Trophoblast cell (in vitro differentiated cells and primary cell): Measurements from ENCODE around the gene CSMD2.

Experiments used
- DNase-seq, 2 donors: peaks; one replicate each; pipeline ENCODE4 v3.0.0-alpha.2; 2016
- H2AFZ ChIP-seq: 2 replicates; pipeline ENCODE4 v1.6.1; 2013; ENCODE audit warnings: low read length, moderate library complexity, mild to moderate bottlenecking; ENCODE audit not compliant: insufficient read depth, poor library complexity
- H2AK5ac ChIP-seq: 2 replicates; pipeline ENCODE4 v1.6.1; 2013; ENCODE audit warnings: mild to moderate bottlenecking, low read length
- H2BK120ac ChIP-seq: 2 replicates; pipeline ENCODE4 v1.6.1; 2013; ENCODE audit warnings: low read length, mild to moderate bottlenecking, moderate library complexity; ENCODE audit not compliant: insufficient read depth, poor library complexity
- H2BK12ac ChIP-seq: 2 replicates; pipeline ENCODE4 v1.6.1; 2013; ENCODE audit warnings: mild to moderate bottlenecking, low read length, moderate library complexity
- H2BK5ac ChIP-seq: 2 replicates; pipeline ENCODE4 v1.6.1; 2013; ENCODE audit warnings: low read length, low read depth, moderate library complexity, mild to moderate bottlenecking; ENCODE audit not compliant: poor library complexity
- H3K14ac ChIP-seq: 2 replicates; pipeline ENCODE4 v1.6.1; 2013; ENCODE audit warnings: mild to moderate bottlenecking, low read length
- H3K18ac ChIP-seq: 2 replicates; pipeline ENCODE4 v1.6.1; 2013; ENCODE audit warnings: mild to moderate bottlenecking, low read length
- H3K23ac ChIP-seq: 2 replicates; pipeline ENCODE4 v1.6.1; 2013; ENCODE audit warnings: low read length
- H3K27ac ChIP-seq: 2 replicates; pipeline ENCODE4 v1.5.1; 2013; ENCODE audit warnings: low read depth, mild to moderate bottlenecking, inconsistent platforms, low read length, moderate library complexity
- H3K27me3 ChIP-seq: 2 replicates; pipeline ENCODE4 v1.6.1; 2013; ENCODE audit warnings: inconsistent platforms, mild to moderate bottlenecking, low read length, moderate library complexity; ENCODE audit not compliant: insufficient read depth
- H3K36me3 ChIP-seq, 2 experiments: 1 replicate in 1 of 2; 2 replicates in 1 of 2; pipeline ENCODE4 v1.6.1; 2013; ENCODE audit warnings: low read length in 2 of 2, mild to moderate bottlenecking in 2 of 2, moderate library complexity in 1 of 2; ENCODE audit not compliant: insufficient read depth in 2 of 2, control insufficient read depth in 1 of 2
- H3K4ac ChIP-seq: 2 replicates; pipeline ENCODE4 v1.6.1; 2013; ENCODE audit warnings: low read depth, mild to moderate bottlenecking, low read length, moderate library complexity
- H3K4me1 ChIP-seq, 2 experiments: 1 replicate in 1 of 2; 2 replicates in 1 of 2; pipeline ENCODE4 v1.6.1; 2013; ENCODE audit warnings: low read length in 2 of 2, mild to moderate bottlenecking in 2 of 2, moderate library complexity in 1 of 2; ENCODE audit not compliant: insufficient read depth in 2 of 2, control insufficient read depth in 1 of 2
- H3K4me2 ChIP-seq: 2 replicates; pipeline ENCODE4 v1.6.1; 2013; ENCODE audit warnings: inconsistent platforms, mild to moderate bottlenecking, low read length, moderate library complexity
- H3K4me3 ChIP-seq: 2 replicates; pipeline ENCODE4 v1.5.1; 2013; ENCODE audit warnings: mild to moderate bottlenecking, low read depth, low read length, inconsistent platforms
- H3K79me1 ChIP-seq: one replicate; pipeline ENCODE4 v1.6.1; 2013; ENCODE audit warnings: low read length
- H3K79me2 ChIP-seq: 2 replicates; pipeline ENCODE4 v1.6.1; 2013; ENCODE audit warnings: low read length, mild to moderate bottlenecking; ENCODE audit not compliant: control insufficient read depth, insufficient read depth, poor library complexity
- H3K9ac ChIP-seq: 2 replicates; pipeline ENCODE4 v1.6.1; 2013; ENCODE audit warnings: mild to moderate bottlenecking, low read length
- H3K9me3 ChIP-seq: 2 replicates; pipeline ENCODE4 v1.6.1; 2013; ENCODE audit warnings: low read depth, mild to moderate bottlenecking, control low read depth, inconsistent platforms, low read length; ENCODE audit not compliant: insufficient read depth
- H4K12ac ChIP-seq: 2 replicates; pipeline ENCODE4 v1.6.1; 2013; ENCODE audit warnings: low read depth, mild to moderate bottlenecking, low read length, moderate library complexity
- H4K8ac ChIP-seq: 2 replicates; pipeline ENCODE4 v1.6.1; 2013; ENCODE audit warnings: low read depth, mild to moderate bottlenecking, low read length, moderate library complexity
- H4K91ac ChIP-seq: one replicate; pipeline ENCODE4 v1.6.1; 2013; ENCODE audit warnings: low read depth, mild to moderate bottlenecking, low read length, moderate library complexity
- WGBS: extraction: QIAGEN DNeasy Blood & Tissue Kit; methylation state at CpG from one replicate; pipeline ENCODE4 v1.1.7; 2013; ENCODE audit warnings: missing lambda C conversion rate; ENCODE audit not compliant: insufficient read length, insufficient coverage; ENCODE audit errors: extremely low coverage; 5-methylcytosine and 5-hydroxymethylcytosine counted together

CSMD2 gene

DNA sequence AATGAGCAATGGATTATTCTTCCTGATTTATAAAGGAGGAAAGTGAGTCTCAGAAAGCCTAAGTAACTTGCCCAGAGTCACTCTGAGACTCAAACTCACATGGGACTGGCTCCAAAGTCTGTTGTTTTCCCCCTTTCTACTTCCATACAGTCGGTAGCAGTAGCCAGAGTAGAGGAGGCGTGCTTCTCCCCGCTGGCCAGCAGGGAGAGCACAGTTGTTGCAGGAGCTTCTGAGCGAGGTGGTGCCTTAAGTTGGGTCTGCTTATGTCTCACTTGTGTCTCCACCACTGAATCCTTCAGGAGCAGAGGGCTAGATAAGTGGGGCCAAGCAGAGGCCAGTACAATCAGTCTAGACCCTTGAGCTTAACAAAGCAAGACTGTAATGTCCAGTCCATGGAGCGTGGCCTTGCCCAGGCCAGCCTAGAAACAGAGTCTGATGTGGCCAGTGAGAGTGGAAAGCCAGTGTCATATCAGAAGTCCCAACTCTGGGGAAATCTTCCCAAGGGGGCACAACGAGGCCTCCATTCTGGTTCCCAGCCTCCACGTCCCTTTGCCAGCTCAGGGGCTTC is 510.7 kb downstream of the CSMD2 start:
- no peaks in the 10 kb centered on the region for H3K79me2 ChIP-seq
- H3K27me3 ChIP-seq, result no peaks in the 10 kb centered on the region
- no peak overlapping the region for H3K27ac ChIP-seq
- no peak overlapping the region for H4K12ac ChIP-seq
- no peak overlapping the region for H3K14ac ChIP-seq
- no peaks in the 10 kb centered on the region for H3K4me1 ChIP-seq
- no peak overlapping the region for H2BK5ac ChIP-seq
- no peak overlapping the region for H2BK120ac ChIP-seq
- H3K18ac ChIP-seq, result no peak overlapping the region
- H3K79me1 ChIP-seq, result no peaks in the 10 kb centered on the region
- H3K9me3 ChIP-seq, result peaks cover 8% of the 10 kb centered on the region
- no CpG with 5 or more reads among the region's 7 CpGs for WGBS
- no peak overlapping the region for H3K4me2 ChIP-seq
- H3K23ac ChIP-seq, result no peak overlapping the region
- no peak overlapping the region for H2BK12ac ChIP-seq
- no peak overlapping the region for H2AFZ ChIP-seq
- H4K91ac ChIP-seq, result no peak overlapping the region
- H4K8ac ChIP-seq, result no peak overlapping the region
- H3K9ac ChIP-seq, result no peak overlapping the region
- no peak overlapping the region for H3K4ac ChIP-seq
- H2AK5ac ChIP-seq, result no peak overlapping the region
- H3K36me3 ChIP-seq, result no peaks in the 10 kb centered on the region
- no peak overlapping the region for H3K4me3 ChIP-seq
- peak; percentile 6 to 12 for DNase-seq

DNA sequence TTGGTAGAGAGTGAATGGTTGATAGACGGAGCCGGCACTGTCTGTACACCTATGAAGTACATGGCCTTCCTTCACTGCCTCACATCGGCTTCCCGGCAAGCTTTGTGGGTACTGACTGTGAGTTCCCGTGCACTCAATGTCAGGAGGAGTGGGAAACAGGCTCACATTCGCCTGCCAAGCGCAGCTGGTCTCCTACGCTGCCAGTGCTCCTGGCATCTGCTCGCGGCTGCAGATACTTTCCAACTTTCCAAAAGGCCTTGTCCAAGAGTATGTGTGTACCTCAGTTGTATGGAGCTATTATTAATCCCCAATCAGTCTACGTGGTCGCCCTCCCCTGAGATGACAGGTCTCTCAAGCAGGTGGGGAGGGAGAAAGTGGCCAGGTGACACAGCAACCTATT is 511.8 kb downstream of the CSMD2 start:
- H4K12ac ChIP-seq, result no peak overlapping the region
- H4K8ac ChIP-seq, result no peak overlapping the region
- no peaks in the 10 kb centered on the region for H3K36me3 ChIP-seq
- H4K91ac ChIP-seq, result no peak overlapping the region
- H3K4me1 ChIP-seq, result no peaks in the 10 kb centered on the region
- H3K9ac ChIP-seq, result no peak overlapping the region
- no peaks in the 10 kb centered on the region for H3K79me2 ChIP-seq
- no peak overlapping the region for H3K4me2 ChIP-seq
- no CpG with 5 or more reads among the region's 12 CpGs for WGBS
- H3K4ac ChIP-seq, result no peak overlapping the region
- H3K14ac ChIP-seq, result no peak overlapping the region
- no peaks in the 10 kb centered on the region for H3K27me3 ChIP-seq
- no peak overlapping the region for H2AK5ac ChIP-seq
- H2BK12ac ChIP-seq, result no peak overlapping the region
- H2BK120ac ChIP-seq, result no peak overlapping the region
- no peak overlapping the region for H2BK5ac ChIP-seq
- DNase-seq, result no peak
- no peak overlapping the region for H3K27ac ChIP-seq
- peaks cover 8% of the 10 kb centered on the region for H3K9me3 ChIP-seq
- no peaks in the 10 kb centered on the region for H3K79me1 ChIP-seq
- H3K4me3 ChIP-seq, result no peak overlapping the region
- no peak overlapping the region for H2AFZ ChIP-seq
- H3K23ac ChIP-seq, result no peak overlapping the region
- no peak overlapping the region for H3K18ac ChIP-seq

DNA sequence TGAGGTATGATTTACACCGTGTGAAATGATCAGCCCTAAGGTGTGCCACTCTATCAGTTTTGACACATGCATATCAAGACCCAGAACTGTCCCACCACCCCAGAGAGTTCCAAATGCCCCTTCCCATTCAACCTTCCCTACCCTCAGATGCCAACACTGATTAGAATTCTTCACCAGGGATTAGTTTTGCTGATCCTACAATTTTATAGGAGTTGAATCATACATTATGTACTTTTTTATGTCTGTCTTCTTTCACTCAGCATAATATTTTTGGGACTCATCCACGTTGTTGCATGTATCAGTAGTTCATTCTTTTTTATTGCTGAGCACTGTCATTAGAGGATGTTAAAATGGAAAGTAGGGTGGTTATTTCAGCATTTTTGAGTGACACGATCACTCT is 514.3 kb downstream of the CSMD2 start:
- H3K79me2 ChIP-seq, result no peaks in the 10 kb centered on the region
- H3K9me3 ChIP-seq, result peaks cover 8% of the 10 kb centered on the region
- H3K36me3 ChIP-seq, result no peaks in the 10 kb centered on the region
- no peak overlapping the region for H3K4me3 ChIP-seq
- WGBS, result no CpG with 5 or more reads among the region's 3 CpGs
- H2BK120ac ChIP-seq, result no peak overlapping the region
- no peaks in the 10 kb centered on the region for H3K79me1 ChIP-seq
- H4K91ac ChIP-seq, result no peak overlapping the region
- H4K12ac ChIP-seq, result no peak overlapping the region
- H3K4ac ChIP-seq, result no peak overlapping the region
- H3K27ac ChIP-seq, result no peak overlapping the region
- H2BK12ac ChIP-seq, result no peak overlapping the region
- no peak overlapping the region for H2BK5ac ChIP-seq
- H3K4me1 ChIP-seq, result no peaks in the 10 kb centered on the region
- no peak overlapping the region for H4K8ac ChIP-seq
- no peak for DNase-seq
- no peak overlapping the region for H3K14ac ChIP-seq
- no peak overlapping the region for H2AFZ ChIP-seq
- H3K23ac ChIP-seq, result no peak overlapping the region
- H3K18ac ChIP-seq, result no peak overlapping the region
- H2AK5ac ChIP-seq, result no peak overlapping the region
- no peaks in the 10 kb centered on the region for H3K27me3 ChIP-seq
- no peak overlapping the region for H3K4me2 ChIP-seq
- no peak overlapping the region for H3K9ac ChIP-seq

DNA sequence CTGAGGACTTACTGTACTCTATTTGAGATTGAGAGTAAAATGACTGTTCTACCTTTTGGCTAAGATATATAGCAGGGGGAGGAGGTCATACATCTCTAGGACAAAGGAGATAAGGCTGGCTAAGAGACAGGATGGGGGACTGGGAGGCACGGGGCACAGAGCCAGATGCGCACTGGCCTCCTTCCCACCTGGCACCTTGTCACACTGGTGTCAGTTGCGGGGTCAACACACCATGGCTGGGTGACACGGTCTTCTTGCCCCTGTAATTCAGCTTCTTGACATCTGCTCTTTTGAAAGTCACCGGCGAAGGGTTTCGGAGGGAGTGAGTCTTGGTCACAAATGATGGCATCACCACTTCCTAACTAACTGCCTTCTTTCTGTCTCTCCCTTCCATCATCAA is 515.3 kb downstream of the CSMD2 start:
- H3K27ac ChIP-seq, result no peak overlapping the region
- no peaks in the 10 kb centered on the region for H3K36me3 ChIP-seq
- H3K4me3 ChIP-seq, result no peak overlapping the region
- no peak overlapping the region for H4K12ac ChIP-seq
- H3K4me1 ChIP-seq, result no peaks in the 10 kb centered on the region
- H3K14ac ChIP-seq, result no peak overlapping the region
- H3K9me3 ChIP-seq, result peaks cover 8% of the 10 kb centered on the region
- H3K27me3 ChIP-seq, result no peaks in the 10 kb centered on the region
- H2BK5ac ChIP-seq, result no peak overlapping the region
- H4K91ac ChIP-seq, result no peak overlapping the region
- H3K23ac ChIP-seq, result no peak overlapping the region
- H2AFZ ChIP-seq, result no peak overlapping the region
- H3K79me1 ChIP-seq, result no peaks in the 10 kb centered on the region
- H3K18ac ChIP-seq, result no peak overlapping the region
- H2AK5ac ChIP-seq, result no peak overlapping the region
- H3K9ac ChIP-seq, result no peak overlapping the region
- no CpG with 5 or more reads among the region's 7 CpGs for WGBS
- no peak overlapping the region for H3K4me2 ChIP-seq
- H2BK120ac ChIP-seq, result no peak overlapping the region
- H2BK12ac ChIP-seq, result no peak overlapping the region
- H3K79me2 ChIP-seq, result no peaks in the 10 kb centered on the region
- no peak overlapping the region for H4K8ac ChIP-seq
- no peak for DNase-seq
- no peak overlapping the region for H3K4ac ChIP-seq
